ENCODE data around the gene MSRB2. TPM values are rescaled to one million over a fixed set of nuclear protein-coding genes. Genes with fewer than 3 reads are reported as not detected.

The MSRB2 gene
- total RNA-seq, 1 donor from 2014 or later: 20.6 TPM

GRCh38 chr10:23053036-23053435 is 42.3 kb upstream of the MSRB2 start:
- no peak for DNase-seq (ENCODE audit: low read depth)
- H3K4me3 ChIP-seq (ENCODE audit: low read depth, low read length): no peak overlapping the region
- TF ChIP-seq CTCF (conservative IDR thresholded peaks at IDR 0.05; ENCODE audit: low read depth, low read length): no peak

GRCh38 chr10:23055424-23056185 is 39.8 kb upstream of the MSRB2 start:
- no peak for DNase-seq (ENCODE audit: low read depth)
- no peak for TF ChIP-seq CTCF (conservative IDR thresholded peaks at IDR 0.05; ENCODE audit: low read depth, low read length)
- no peak overlapping the region for H3K4me3 ChIP-seq (ENCODE audit: low read depth, low read length)

- H3K4me3 ChIP-seq (ENCODE audit: low read depth, low read length): no peak overlapping the region
- TF ChIP-seq CTCF (conservative IDR thresholded peaks at IDR 0.05; ENCODE audit: low read depth, low read length): no peak
- no peak for DNase-seq (ENCODE audit: low read depth)
These were observed 39.2 kb upstream of the MSRB2 start for GRCh38 chr10:23056186-23056579.

GRCh38 chr10:23058366-23058765 is 37.0 kb upstream of the MSRB2 start:
- H3K4me3 ChIP-seq (ENCODE audit: low read depth, low read length): no peak overlapping the region
- DNase-seq (ENCODE audit: low read depth): no peak
- no peak for TF ChIP-seq CTCF (conservative IDR thresholded peaks at IDR 0.05; ENCODE audit: low read depth, low read length)

GRCh38 chr10:23060918-23061317 is 34.5 kb upstream of the MSRB2 start:
- no peak overlapping the region for H3K4me3 ChIP-seq (ENCODE audit: low read depth, low read length)
- DNase-seq (ENCODE audit: low read depth): no peak
- no peak for TF ChIP-seq CTCF (conservative IDR thresholded peaks at IDR 0.05; ENCODE audit: low read depth, low read length)

GRCh38 chr10:23063045-23063972 is 32.1 kb upstream of the MSRB2 start:
- no peak overlapping the region for H3K4me3 ChIP-seq (ENCODE audit: low read depth, low read length)
- TF ChIP-seq CTCF (conservative IDR thresholded peaks at IDR 0.05; ENCODE audit: low read depth, low read length): no peak
- no peak for DNase-seq (ENCODE audit: low read depth)

Data from epithelial cell of proximal tubule (primary cell).